ENCODE data around the gene GP9.

Gene GP9

GRCh38 chr3:129021140-129021551 is 39.4 kb upstream of the GP9 start:
- in situ Hi-C loops (cut with MboI; ENCODE audit: low pct_unique_long_range_greater_than_20kb, low sequenced_read_pairs, unreplicated experiment): no loop called here
- TF ChIP-seq, protein P1, sequence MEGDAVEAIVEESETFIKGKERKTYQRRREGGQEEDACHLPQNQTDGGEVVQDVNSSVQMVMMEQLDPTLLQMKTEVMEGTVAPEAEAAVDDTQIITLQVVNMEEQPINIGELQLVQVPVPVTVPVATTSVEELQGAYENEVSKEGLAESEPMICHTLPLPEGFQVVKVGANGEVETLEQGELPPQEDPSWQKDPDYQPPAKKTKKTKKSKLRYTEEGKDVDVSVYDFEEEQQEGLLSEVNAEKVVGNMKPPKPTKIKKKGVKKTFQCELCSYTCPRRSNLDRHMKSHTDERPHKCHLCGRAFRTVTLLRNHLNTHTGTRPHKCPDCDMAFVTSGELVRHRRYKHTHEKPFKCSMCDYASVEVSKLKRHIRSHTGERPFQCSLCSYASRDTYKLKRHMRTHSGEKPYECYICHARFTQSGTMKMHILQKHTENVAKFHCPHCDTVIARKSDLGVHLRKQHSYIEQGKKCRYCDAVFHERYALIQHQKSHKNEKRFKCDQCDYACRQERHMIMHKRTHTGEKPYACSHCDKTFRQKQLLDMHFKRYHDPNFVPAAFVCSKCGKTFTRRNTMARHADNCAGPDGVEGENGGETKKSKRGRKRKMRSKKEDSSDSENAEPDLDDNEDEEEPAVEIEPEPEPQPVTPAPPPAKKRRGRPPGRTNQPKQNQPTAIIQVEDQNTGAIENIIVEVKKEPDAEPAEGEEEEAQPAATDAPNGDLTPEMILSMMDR (IDR thresholded peaks at IDR 0.05; ENCODE audit: extremely low read depth, insufficient read depth, missing control alignments): no peak
- DNase-seq (ENCODE audit: low spot score): no peak

DNA sequence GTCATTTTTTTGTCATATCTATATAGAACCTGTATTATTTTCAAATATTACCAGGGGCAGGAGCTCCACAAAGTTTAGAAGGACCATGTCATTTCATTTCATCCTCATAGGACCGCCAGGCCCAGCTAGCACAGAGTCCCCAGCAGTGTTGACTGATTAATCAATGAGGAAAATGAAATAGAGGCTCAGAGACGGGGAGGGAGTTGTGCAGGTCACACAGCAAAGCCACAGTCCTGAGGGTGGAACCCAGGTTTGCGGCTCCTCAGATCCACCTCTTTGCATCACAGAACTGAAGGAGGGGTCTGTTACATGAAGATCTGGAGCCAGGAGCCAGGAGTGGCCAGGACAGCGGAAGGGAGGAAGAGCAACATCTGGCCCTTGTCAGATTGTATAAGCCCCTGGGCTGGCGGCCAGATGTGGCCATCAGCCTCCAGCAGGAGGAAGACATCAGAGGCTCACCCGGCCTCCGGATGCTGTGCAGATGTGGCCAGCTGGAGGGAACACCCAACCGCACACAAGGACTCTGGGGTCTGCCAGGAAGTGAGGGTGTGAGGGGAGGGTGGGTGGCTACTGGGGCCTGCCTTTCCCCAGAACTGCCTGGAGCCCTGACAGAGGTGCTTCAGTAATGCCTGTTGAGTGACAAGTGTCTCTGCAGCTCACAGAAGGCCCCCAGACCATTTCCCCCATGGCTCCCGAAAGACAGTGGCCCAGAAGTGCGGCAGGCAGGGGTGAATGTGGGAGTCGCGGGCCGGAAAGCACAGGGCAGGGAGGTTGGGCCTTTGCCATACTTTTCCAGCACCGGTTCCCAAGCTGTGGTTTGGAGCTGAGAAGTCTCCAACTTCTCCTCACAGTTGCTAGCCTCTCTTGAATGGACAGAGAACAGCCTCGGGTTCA is 38.2 kb upstream of the GP9 start:
- DNase-seq (ENCODE audit: low spot score): no peak
- TF ChIP-seq, protein P1 (IDR thresholded peaks at IDR 0.05; ENCODE audit: extremely low read depth, insufficient read depth, missing control alignments): no peak
- in situ Hi-C loops (cut with MboI; ENCODE audit: low pct_unique_long_range_greater_than_20kb, low sequenced_read_pairs, unreplicated experiment): no loop called here

DNA sequence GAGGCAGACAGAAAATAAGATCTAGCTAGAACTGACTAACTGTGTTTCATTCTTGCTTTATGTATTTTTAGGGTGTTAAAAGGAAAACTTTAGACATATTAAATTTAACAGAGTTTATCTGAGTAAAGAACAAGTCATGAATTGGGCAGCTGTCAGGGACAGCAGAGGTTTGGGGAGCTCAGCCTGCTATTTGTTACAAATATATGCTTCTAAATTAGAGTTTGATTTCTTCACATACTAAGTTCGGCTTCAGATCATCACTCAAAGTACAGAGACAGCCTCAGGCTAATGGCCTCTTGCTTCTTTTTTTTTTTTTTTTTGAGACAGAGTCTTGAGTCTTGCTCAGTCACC is 37.6 kb upstream of the GP9 start:
- no peak for DNase-seq (ENCODE audit: low spot score)
- in situ Hi-C loops (cut with MboI; ENCODE audit: low pct_unique_long_range_greater_than_20kb, low sequenced_read_pairs, unreplicated experiment): no loop called here
- TF ChIP-seq, protein P1 (IDR thresholded peaks at IDR 0.05; ENCODE audit: extremely low read depth, insufficient read depth, missing control alignments): no peak

- TF ChIP-seq, protein P1 (IDR thresholded peaks at IDR 0.05; ENCODE audit: extremely low read depth, insufficient read depth, missing control alignments): no peak
- in situ Hi-C loops (cut with MboI; ENCODE audit: low pct_unique_long_range_greater_than_20kb, low sequenced_read_pairs, unreplicated experiment): no loop called here
- DNase-seq (ENCODE audit: low spot score): no peak
Measured at GRCh38 chr3:129023909-129024308, 36.7 kb upstream of the GP9 start.

DNA sequence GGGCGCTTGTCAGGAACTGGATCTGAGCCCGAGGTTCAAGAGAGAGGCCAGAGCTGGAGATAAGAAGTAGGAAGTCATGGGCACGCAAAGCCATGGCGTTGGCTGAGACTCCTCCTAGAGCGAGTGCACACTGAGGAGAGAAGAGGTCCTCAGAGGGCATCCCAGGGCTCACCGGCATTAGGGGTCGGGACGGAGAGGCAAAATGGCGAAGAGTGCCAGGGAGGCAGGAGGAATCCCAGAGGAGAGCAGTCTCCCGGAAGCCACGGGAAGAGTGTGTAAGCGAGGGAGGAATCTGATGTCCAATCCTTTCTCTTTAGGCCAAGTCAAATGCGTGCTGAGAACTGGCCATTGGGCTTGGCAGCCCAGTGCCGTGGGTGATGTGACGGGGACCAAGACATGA is 35.5 kb upstream of the GP9 start:
- in situ Hi-C loops (cut with MboI; ENCODE audit: low pct_unique_long_range_greater_than_20kb, low sequenced_read_pairs, unreplicated experiment): no loop called here
- TF ChIP-seq, protein P1 (IDR thresholded peaks at IDR 0.05; ENCODE audit: extremely low read depth, insufficient read depth, missing control alignments): no peak

GRCh38 chr3:129025691-129026435 is 34.7 kb upstream of the GP9 start:
- TF ChIP-seq, protein P1 (IDR thresholded peaks at IDR 0.05; ENCODE audit: extremely low read depth, insufficient read depth, missing control alignments): no peak
- DNase-seq (ENCODE audit: low spot score): no peak
- in situ Hi-C loops (cut with MboI; ENCODE audit: low pct_unique_long_range_greater_than_20kb, low sequenced_read_pairs, unreplicated experiment): no loop called here

More for the DNA sequence above, 35.5 kb upstream of the GP9 start:
- no peak for DNase-seq (ENCODE audit: low spot score)
